Measurements from ENCODE around the gene ATG101. TPM values are rescaled to one million over a fixed set of nuclear protein-coding genes. Genes with fewer than 3 reads are reported as not detected.

ATG101 gene
- total RNA-seq, 4 donors from 2014 or later: 33.6 to 65.5 (median 52.6) TPM

- TF ChIP-seq CTCF (IDR thresholded peaks at IDR 0.05): no peak
- no peak for DNase-seq (ENCODE audit: low spot score)
- ATAC-seq (ENCODE audit: low FRiP score): no peak
These were observed 15.4 kb upstream of the ATG101 start for GRCh38 chr12:52054231-52054832.

- ATAC-seq (ENCODE audit: low FRiP score) (no peak), DNase-seq (ENCODE audit: low spot score) (no peak)
- no peak for TF ChIP-seq CTCF (IDR thresholded peaks at IDR 0.05)
These were observed 14.7 kb upstream of the ATG101 start for GRCh38 chr12:52054833-52055730.

- TF ChIP-seq CTCF (IDR thresholded peaks at IDR 0.05): no peak
- no peak for ATAC-seq (ENCODE audit: low FRiP score)
- no peak for DNase-seq (ENCODE audit: low spot score)
These were observed 13.8 kb upstream of the ATG101 start for GRCh38 chr12:52055731-52056711.

- TF ChIP-seq CTCF (IDR thresholded peaks at IDR 0.05): no peak
- ATAC-seq (ENCODE audit: low FRiP score) (no peak), DNase-seq (ENCODE audit: low spot score) (no peak)
These were observed 12.8 kb upstream of the ATG101 start for GRCh38 chr12:52056801-52057637.

- TF ChIP-seq CTCF (IDR thresholded peaks at IDR 0.05): no peak
- DNase-seq (ENCODE audit: low spot score): no peak
- ATAC-seq (ENCODE audit: low FRiP score): no peak
These were observed 11.9 kb upstream of the ATG101 start for GRCh38 chr12:52057638-52058576.
